ENCODE results near the gene MAZ.

GRCh38 chr16:29790949-29791844, 15.1 kb upstream of the MAZ start:
- TF ChIP-seq POLR2A (IDR thresholded peaks at IDR 0.05; ENCODE audit: low read depth, low read length) = no peak
- TF ChIP-seq POLR2AphosphoS5 (IDR thresholded peaks at IDR 0.05; ENCODE audit: low read depth, low read length) = no peak
- TF ChIP-seq TAF1 (IDR thresholded peaks at IDR 0.05; ENCODE audit: borderline replicate concordance, low read depth, low read length) = no peak

All from GM12892 (cell line).